ENCODE measurements around the gene KYAT1. TPM values are rescaled to one million over a fixed set of nuclear protein-coding genes. Genes with fewer than 3 reads are reported as not detected.

Gene KYAT1
- total RNA-seq, 1 donor from 2014 or later = 21.7 TPM

DNA sequence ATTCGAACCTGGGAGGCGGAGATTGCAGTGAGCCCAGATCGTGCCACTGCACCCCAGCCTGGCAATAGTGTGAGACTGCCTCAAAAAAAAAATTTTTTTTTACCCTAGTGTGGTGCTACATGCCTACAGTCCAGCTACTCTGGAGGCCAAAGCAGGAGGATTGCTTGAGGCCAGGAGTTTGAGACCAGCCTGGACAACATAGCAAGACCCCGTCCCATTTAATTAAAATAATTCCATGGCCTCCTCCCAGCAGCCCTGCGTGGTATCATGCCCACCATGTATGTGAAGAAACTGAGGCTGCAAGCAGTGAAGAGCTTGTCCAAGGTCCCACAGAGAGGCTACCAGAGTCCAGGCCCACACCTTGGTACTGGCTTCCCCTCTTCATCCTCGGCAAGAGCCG lies 19.6 kb upstream of the KYAT1 start:
- H3F3A ChIP-seq (ENCODE audit: low read depth) = no peaks in the 10 kb centered on the region
- TF ChIP-seq EZH2phosphoT487 (IDR thresholded peaks at IDR 0.05) (no peak), EZH2 (IDR thresholded peaks at IDR 0.05) (no peak)
- TF ChIP-seq, protein P1, sequence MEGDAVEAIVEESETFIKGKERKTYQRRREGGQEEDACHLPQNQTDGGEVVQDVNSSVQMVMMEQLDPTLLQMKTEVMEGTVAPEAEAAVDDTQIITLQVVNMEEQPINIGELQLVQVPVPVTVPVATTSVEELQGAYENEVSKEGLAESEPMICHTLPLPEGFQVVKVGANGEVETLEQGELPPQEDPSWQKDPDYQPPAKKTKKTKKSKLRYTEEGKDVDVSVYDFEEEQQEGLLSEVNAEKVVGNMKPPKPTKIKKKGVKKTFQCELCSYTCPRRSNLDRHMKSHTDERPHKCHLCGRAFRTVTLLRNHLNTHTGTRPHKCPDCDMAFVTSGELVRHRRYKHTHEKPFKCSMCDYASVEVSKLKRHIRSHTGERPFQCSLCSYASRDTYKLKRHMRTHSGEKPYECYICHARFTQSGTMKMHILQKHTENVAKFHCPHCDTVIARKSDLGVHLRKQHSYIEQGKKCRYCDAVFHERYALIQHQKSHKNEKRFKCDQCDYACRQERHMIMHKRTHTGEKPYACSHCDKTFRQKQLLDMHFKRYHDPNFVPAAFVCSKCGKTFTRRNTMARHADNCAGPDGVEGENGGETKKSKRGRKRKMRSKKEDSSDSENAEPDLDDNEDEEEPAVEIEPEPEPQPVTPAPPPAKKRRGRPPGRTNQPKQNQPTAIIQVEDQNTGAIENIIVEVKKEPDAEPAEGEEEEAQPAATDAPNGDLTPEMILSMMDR (IDR thresholded peaks at IDR 0.05) = no peak
- H3K4me2 ChIP-seq = no peak overlapping the region
- DNase-seq (ENCODE audit: low spot score) = no peak
- no peak overlapping the region for H3K4me3 ChIP-seq
- H3K27me3 Mint-ChIP-seq (ENCODE audit: insufficient read depth, low read depth) = no peaks in the 10 kb centered on the region
- H3K4me3 Mint-ChIP-seq = no peak overlapping the region
- no peaks in the 10 kb centered on the region for H3K4me1 Mint-ChIP-seq
- no peak overlapping the region for H3K27ac ChIP-seq
- H4K20me1 ChIP-seq (ENCODE audit: low read depth) = peaks cover 11% of the 10 kb centered on the region
- H3K36me3 Mint-ChIP-seq = peaks cover 2% of the 10 kb centered on the region
- no peaks in the 10 kb centered on the region for H3K9me3 ChIP-seq (ENCODE audit: low read depth)
- H3K9ac ChIP-seq = no peak overlapping the region
- H3K4me1 ChIP-seq = no peaks in the 10 kb centered on the region
- H3K36me3 ChIP-seq = no peaks in the 10 kb centered on the region
- H3K27ac Mint-ChIP-seq = no peak overlapping the region
- no peaks in the 10 kb centered on the region for H3K9me3 Mint-ChIP-seq
- H2AFZ ChIP-seq (replicated peaks) = no peak overlapping the region
- H3K79me2 ChIP-seq (ENCODE audit: low read depth) = peaks cover 24% of the 10 kb centered on the region
- H3K27me3 ChIP-seq = no peaks in the 10 kb centered on the region

DNA sequence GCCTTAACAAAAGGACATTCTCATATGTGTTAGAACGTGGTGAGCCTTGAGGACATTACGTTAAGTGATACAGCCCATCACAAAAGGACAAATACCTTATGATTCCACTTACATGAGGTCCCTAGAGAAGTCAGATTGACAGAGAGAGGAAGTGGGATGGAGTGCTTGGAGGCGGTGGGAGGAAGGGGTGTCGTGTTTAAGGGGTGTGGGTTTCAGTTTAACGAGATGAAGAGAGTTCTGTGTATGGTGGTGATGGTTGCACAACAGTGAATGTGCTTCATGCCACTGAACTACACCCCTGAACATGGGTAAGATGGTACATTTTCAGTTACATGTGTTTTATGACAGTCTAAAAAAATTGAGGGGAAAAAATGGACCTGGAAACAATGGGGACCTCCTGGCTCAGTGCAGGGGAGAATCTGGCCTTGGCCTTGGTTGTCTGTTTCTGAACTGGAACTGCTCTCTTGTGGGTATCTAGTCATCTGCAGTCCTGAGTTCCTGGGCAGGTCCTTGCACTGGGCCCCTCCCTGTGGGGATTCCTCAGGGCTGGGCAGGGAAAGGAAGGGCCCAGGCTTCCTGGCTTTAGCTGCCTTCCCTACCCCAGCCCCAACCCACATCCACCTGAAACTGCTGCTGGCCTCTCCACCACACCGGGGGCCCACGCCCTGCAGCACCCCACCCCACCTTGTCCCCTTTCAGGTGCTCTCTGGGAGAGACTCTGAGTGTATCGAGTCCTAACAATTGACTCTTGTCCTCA lies 18.0 kb upstream of the KYAT1 start:
- peaks cover 2% of the 10 kb centered on the region for H3K36me3 Mint-ChIP-seq
- H3K9me3 ChIP-seq (ENCODE audit: low read depth) = no peaks in the 10 kb centered on the region
- no peak overlapping the region for H3K4me3 ChIP-seq
- peak overlapping the region; percentile 19 for H3K27ac Mint-ChIP-seq
- H3K9ac ChIP-seq = no peak overlapping the region
- peaks cover 5% of the 10 kb centered on the region for H3K4me1 ChIP-seq
- no peak overlapping the region for H3K4me2 ChIP-seq
- H3K27ac ChIP-seq = no peak overlapping the region
- H3K79me2 ChIP-seq (ENCODE audit: low read depth) = peaks cover 31% of the 10 kb centered on the region
- no peak overlapping the region for H2AFZ ChIP-seq (replicated peaks)
- H3K9me3 Mint-ChIP-seq = no peaks in the 10 kb centered on the region
- TF ChIP-seq, protein P1 (IDR thresholded peaks at IDR 0.05) = no peak
- no peak for TF ChIP-seq EZH2phosphoT487 (IDR thresholded peaks at IDR 0.05)
- TF ChIP-seq EZH2 (IDR thresholded peaks at IDR 0.05) = no peak
- H3K4me3 Mint-ChIP-seq = no peak overlapping the region
- H3F3A ChIP-seq (ENCODE audit: low read depth) = no peaks in the 10 kb centered on the region
- H3K27me3 Mint-ChIP-seq (ENCODE audit: insufficient read depth, low read depth) = no peaks in the 10 kb centered on the region
- no peak for DNase-seq (ENCODE audit: low spot score)
- H3K36me3 ChIP-seq = no peaks in the 10 kb centered on the region
- peaks cover 12% of the 10 kb centered on the region for H3K4me1 Mint-ChIP-seq
- peaks cover 19% of the 10 kb centered on the region for H4K20me1 ChIP-seq (ENCODE audit: low read depth)
- no peaks in the 10 kb centered on the region for H3K27me3 ChIP-seq

DNA sequence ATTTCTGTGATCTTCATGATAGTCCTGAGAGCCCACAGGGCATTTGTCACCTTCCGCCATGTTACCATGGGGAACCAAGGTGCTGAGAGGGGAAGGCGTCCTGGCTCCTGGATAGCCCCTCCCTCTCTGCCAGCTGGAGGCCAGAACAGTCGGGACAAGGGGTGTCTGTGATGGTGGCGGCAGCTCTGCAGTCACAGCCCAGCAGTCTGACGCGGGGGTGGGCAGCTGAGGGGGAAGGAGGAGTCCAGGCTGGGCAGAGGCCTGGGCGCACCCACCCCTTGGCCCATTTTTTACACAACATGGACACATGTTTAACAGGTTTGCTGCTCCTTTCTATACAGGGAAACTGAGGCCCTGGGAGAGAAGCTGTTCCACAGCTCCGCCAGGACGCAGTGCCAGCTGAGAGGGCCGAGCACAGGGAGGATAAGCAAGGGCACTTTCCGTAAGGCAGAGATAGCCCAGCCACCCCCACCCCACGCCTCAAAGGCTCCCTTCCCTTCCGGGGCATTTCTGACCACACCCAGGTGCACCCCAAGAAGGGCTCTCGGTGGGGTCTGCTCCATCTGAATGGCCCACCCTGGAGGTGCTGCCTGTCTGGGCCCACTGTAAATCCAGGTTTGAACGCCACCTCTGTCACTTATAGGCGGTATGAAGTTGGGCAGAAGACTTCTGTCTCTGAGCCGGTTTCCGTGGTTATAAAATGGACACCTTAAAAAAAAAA lies 17.3 kb upstream of the KYAT1 start:
- Mint-ChIP-seq H3K27me3 (ENCODE audit: insufficient read depth, low read depth) (no peaks in the 10 kb centered on the region), H3K36me3 (peaks cover 2% of the 10 kb centered on the region), H3K9me3 (no peaks in the 10 kb centered on the region), H3K4me3 (no peak overlapping the region), H3K27ac (peak overlapping the region; percentile 19), H3K4me1 (peaks cover 13% of the 10 kb centered on the region)
- peaks cover 5% of the 10 kb centered on the region for H3K4me1 ChIP-seq
- peaks cover 25% of the 10 kb centered on the region for H3K79me2 ChIP-seq (ENCODE audit: low read depth)
- no peaks in the 10 kb centered on the region for H3K27me3 ChIP-seq
- H3F3A ChIP-seq (ENCODE audit: low read depth) = no peaks in the 10 kb centered on the region
- peaks cover 19% of the 10 kb centered on the region for H4K20me1 ChIP-seq (ENCODE audit: low read depth)
- no peaks in the 10 kb centered on the region for H3K36me3 ChIP-seq
- H3K9me3 ChIP-seq (ENCODE audit: low read depth) = no peaks in the 10 kb centered on the region
- no peak overlapping the region for H3K4me2 ChIP-seq
- DNase-seq (ENCODE audit: low spot score) = no peak
- no peak overlapping the region for H3K27ac ChIP-seq
- TF ChIP-seq, protein P1 (IDR thresholded peaks at IDR 0.05) = no peak
- TF ChIP-seq EZH2 (IDR thresholded peaks at IDR 0.05) = no peak
- TF ChIP-seq EZH2phosphoT487 (IDR thresholded peaks at IDR 0.05) = no peak
- no peak overlapping the region for H2AFZ ChIP-seq (replicated peaks)
- no peak overlapping the region for H3K4me3 ChIP-seq
- H3K9ac ChIP-seq = no peak overlapping the region
